Measurements from ENCODE around the gene CCDC27.

- TF ChIP-seq CTCF (IDR thresholded peaks at IDR 0.05) (no peak), POLR2AphosphoS5 (IDR thresholded peaks at IDR 0.05) (no peak)
These were observed 42.0 kb upstream of the CCDC27 start for GRCh38 chr1:3710251-3710650.

Measured in sigmoid colon (tissue), 4 donors.